Right lobe of liver (tissue), 6 donors: ENCODE results near the gene PLPP7. TPM values are rescaled to one million over a fixed set of nuclear protein-coding genes. Genes with fewer than 3 reads are reported as not detected.
"Not testable (repeated sequence)": the region's sequence is repeated elsewhere in the genome, so short reads cannot be mapped to it uniquely, and the experiment has no call there.

Source experiments
- ATAC-seq, 4 donors: fragments of 200-7000 bp; cut with Tn5 transposase; one replicate each; pipeline ENCODE4 v1.9.1; 2020; ENCODE audit warnings: mild to moderate bottlenecking in 4 of 4, moderate library complexity in 4 of 4
- DNase-seq, 3 donors: peaks; one replicate each; pipeline ENCODE4 v3.0.0-alpha.2; 2020
- H3K27ac ChIP-seq, 3 donors: fragments of 200-600 bp; one replicate each; pipeline ENCODE4 v1.8.0; 2022
- H3K27me3 ChIP-seq, 2 donors: fragments of 200-600 bp; one replicate each; pipeline ENCODE4 v1.8.0; 2022
- H3K36me3 ChIP-seq, 4 donors: fragments of 200-600 bp; sonication (generic) in 1 of 4; one replicate each; pipeline versions ENCODE4 v1.5.1 to v1.8.0; 2017 to 2022; ENCODE audit warnings: control low read depth in 1 of 4
- H3K4me1 ChIP-seq, 4 donors: fragments of 200-600 bp; sonication (generic) in 1 of 4; one replicate each; pipeline versions ENCODE4 v1.5.1 to v1.8.0; 2017 to 2022; ENCODE audit warnings: control low read depth in 1 of 4
- H3K4me3 ChIP-seq, 3 donors: fragments of 200-600 bp; one replicate each; pipeline ENCODE4 v1.8.0; 2022
- H3K9me3 ChIP-seq, 4 donors: fragments of 200-600 bp; sonication (generic) in 1 of 4; one replicate each; pipeline versions ENCODE4 v1.5.1 to v1.8.0; 2017 to 2022; ENCODE audit warnings: control low read depth in 1 of 4
- POLR2A ChIP-seq: fragments of 450-650 bp; IDR thresholded peaks from one replicate; pipeline ENCODE4 v1.6.1; 2017; ENCODE audit warnings: antibody characterized with exemption, mild to moderate bottlenecking
- WGBS: methylation state at CpG from one replicate; pipeline ENCODE4 v1.1.6; 2018; ENCODE audit warnings: low coverage, low lambda C conversion rate; ENCODE audit not compliant: insufficient coverage; ENCODE audit errors: missing lambda C conversion rate; 5-methylcytosine and 5-hydroxymethylcytosine counted together
- intact Hi-C, 2 donors: fragments of 100-400 bp; cut with DNase I; formaldehyde crosslinking; loops; one replicate each; pipeline versions ENCODE4 v1.11.2 to v1.14.1; 2022
- total RNA-seq, 6 experiments: library from RNA; depleted of rRNA in 2 of 6; stranded (reverse); fragments of >200 nt in 2 of 6; fragmentation: NEBNext Ultra II Directional in 3 of 6; extraction: Animal tissue kit (Norgen Biotek cat#: 25700) in 3 of 6; gene quantifications; one replicate each; pipeline versions ENCODE4 v1.1.0 to v1.2.4, GENCODE V29; 2016 to 2023
- TF ChIP-seq, protein P1 (sequence below), 4 donors: fragments of 200-600 bp in 3 of 4; fragments of 450-650 bp in 1 of 4; IDR thresholded peaks; one replicate each; pipeline versions ENCODE4 v1.5.1 to v1.8.0; 2016 to 2022; ENCODE audit warnings: antibody characterized with exemption in 4 of 4, mild to moderate bottlenecking in 2 of 4
- donor health status: DM: no; HTN: yes; CAD: no.
- donor health status: DM: no; HTN: no; CAD: no.
- donor health status: DM: no; HTN: no; CAD: no.
- donor health status: DM: no; HTN: yes; CAD: no.
- donor health status: DM: no; HTN: yes; CAD: no.

Gene PLPP7
- total RNA-seq, 6 experiments from 2014 or later = 0.11 to 0.43 (median 0.22) TPM; not detected in 1

DNA sequence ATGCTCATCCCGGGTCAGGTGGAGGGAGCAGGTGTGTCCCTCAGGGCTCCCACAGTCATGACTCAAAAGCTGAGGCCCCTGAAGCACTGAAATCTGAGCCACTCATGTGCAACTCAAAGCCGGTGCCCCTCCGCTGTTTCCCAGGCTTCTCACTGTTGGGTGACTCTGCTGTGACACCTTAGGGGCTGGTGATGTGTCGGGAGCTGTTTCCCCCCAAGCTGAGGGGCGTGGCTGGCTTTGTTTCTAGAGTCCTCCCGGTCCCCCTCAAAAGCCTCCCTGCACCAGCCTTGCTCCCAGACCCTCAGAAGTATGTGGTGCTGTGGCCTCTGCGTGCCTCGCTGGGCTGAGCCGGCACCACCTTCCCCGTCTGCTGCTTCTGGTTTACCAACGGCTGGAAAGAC, 39.7 kb downstream of the PLPP7 start:
- Histone ChIP-seq H3K27me3 (no peaks in the 10 kb centered on the region), H3K4me3 (no peak overlapping the region), H3K36me3 (no peaks in the 10 kb centered on the region), H3K27ac (no peak overlapping the region), H3K9me3 (no peaks in the 10 kb centered on the region), H3K4me1 (no peaks in the 10 kb centered on the region)
- ATAC-seq (no peak), DNase-seq (no peak)
- intact Hi-C loops = no loop called here
- WGBS = 33% methylated on average over 4 of the region's 11 CpGs
- no peak for TF ChIP-seq POLR2A
- TF ChIP-seq, protein P1, sequence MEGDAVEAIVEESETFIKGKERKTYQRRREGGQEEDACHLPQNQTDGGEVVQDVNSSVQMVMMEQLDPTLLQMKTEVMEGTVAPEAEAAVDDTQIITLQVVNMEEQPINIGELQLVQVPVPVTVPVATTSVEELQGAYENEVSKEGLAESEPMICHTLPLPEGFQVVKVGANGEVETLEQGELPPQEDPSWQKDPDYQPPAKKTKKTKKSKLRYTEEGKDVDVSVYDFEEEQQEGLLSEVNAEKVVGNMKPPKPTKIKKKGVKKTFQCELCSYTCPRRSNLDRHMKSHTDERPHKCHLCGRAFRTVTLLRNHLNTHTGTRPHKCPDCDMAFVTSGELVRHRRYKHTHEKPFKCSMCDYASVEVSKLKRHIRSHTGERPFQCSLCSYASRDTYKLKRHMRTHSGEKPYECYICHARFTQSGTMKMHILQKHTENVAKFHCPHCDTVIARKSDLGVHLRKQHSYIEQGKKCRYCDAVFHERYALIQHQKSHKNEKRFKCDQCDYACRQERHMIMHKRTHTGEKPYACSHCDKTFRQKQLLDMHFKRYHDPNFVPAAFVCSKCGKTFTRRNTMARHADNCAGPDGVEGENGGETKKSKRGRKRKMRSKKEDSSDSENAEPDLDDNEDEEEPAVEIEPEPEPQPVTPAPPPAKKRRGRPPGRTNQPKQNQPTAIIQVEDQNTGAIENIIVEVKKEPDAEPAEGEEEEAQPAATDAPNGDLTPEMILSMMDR (IDR thresholded peaks at IDR 0.05) = no peak

DNA sequence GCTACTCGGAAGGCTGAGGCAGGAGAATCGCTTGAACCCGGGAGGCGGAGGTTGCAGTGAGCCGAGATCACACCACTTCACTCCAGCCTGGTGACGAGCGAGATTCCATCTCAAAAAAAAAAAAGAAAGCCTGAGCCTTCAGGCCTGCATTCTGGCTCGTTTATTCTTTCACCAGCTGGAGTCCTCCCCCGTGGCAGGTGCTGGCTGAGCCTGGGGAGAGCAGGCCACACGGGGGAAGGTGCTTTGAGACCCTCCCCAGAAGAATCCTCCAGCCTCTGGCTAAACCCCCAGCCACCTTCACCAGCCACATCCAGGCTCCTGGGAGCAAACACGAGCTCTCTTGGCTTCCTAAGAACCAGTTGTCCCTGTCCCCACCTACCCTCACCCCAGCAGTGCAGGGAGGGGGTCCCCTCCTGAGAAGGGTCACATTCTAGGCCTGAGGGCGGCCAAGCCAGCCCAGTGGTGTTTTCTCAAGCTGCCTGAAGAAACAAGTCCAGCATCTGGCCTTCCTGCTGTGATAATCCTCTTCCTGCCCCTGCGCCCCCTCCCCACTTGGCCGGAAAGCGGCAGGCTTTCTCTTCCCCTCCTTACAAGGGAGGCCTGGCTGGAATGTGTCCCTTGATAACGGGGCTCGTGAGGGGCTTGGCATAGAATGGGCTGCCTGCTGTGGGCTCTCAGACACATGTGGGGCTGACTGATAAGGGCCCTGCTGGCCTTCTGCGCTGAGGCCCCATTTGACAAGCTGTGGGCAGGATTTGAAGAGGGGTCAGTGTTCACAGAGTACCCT, 41.5 kb downstream of the PLPP7 start:
- DNase-seq = peak in 2 of 3 donors; percentile 40 to 54
- H3K4me3 ChIP-seq = no peak overlapping the region
- TF ChIP-seq, protein P1 (IDR thresholded peaks at IDR 0.05) = no peak
- TF ChIP-seq POLR2A = no peak
- no peaks in the 10 kb centered on the region for H3K27me3 ChIP-seq
- H3K9me3 ChIP-seq = no peaks in the 10 kb centered on the region
- no peak overlapping the region for H3K27ac ChIP-seq
- H3K36me3 ChIP-seq = no peaks in the 10 kb centered on the region
- ATAC-seq = peak; percentile 20 to 72 (median 66)
- intact Hi-C loops = loop anchor here (5.0 to 10.0 kb wide), 2 partner anchors 154 to 156 kb away; no protein-coding TSS in a partner anchor
- no peaks in the 10 kb centered on the region for H3K4me1 ChIP-seq
- 67% methylated on average over 15 of the region's 18 CpGs for WGBS

DNA sequence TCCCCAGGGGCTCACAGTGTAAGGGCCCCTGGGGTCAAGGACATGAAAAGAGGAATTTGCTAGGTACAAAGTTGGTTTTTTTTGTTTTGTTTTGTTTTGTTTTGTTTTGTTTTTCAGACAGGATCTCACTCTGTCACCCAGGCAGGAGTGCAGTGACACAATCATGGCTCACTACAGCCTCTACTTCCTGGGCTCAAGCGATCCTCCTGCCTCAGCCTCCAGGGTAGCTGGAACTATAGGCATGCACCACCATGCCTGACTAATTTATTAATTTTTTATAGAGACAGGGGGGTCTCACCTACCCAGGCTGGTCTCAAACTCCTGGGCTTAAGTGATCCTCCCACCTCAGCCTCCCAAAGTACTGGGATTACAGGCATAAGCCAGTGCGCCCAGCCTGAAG, 42.5 kb downstream of the PLPP7 start:
- H3K4me1 ChIP-seq, H3K36me3 ChIP-seq, ATAC-seq, H3K4me3 ChIP-seq, H3K27me3 ChIP-seq, H3K27ac ChIP-seq, H3K9me3 ChIP-seq: not testable (repeated sequence)
- intact Hi-C loops = loop anchor here (5.0 to 10.0 kb wide), 2 partner anchors 155 to 157 kb away; no protein-coding TSS in a partner anchor
- peak in 1 of 3 donors; percentile 2 for DNase-seq
- 100% methylated on average over 2 of the region's 2 CpGs for WGBS

DNA sequence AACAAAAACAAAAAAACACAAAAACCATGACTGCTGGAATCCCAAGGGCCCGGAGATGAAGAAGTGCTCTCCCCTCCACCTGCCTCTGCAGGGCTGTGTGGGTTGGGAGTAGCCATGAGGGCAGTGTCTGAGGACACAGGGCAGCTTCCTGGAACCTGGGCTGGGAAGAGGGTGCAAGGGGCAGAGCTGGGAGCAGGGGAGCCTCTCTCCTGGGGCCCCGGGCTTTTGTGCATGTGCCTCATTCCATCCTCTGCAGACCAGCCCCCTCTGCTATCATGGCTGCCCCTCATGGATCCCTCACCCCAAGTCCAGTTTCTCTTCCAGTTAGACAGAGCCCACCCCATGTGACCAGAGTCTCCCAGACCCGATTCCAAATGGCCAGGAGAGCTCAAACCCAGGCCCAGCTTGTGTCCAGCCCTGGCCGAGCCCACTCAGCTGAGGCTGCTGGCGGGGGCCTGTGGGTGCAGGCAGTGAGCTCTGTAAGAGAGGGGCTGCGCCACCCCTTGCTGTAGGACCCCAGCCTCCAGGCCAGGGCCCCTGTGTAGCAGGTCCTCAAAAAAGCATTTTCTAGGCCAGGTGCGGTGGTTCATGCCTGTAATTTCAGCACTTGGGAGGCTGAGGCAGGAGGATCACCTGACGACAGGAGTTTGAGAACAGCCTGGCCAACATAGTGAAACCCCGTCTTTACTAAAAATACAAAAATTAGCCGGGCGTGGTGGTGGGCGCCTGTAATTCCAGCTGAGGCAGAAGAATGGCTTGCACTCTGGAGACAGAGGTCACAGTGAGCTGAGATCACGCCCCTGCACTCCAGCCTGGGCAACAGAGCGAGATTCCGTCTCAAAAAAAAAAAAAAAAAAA, 44.5 kb downstream of the PLPP7 start:
- ATAC-seq (no peak), DNase-seq (peak in 1 of 3 donors; percentile 33)
- TF ChIP-seq, protein P1 (IDR thresholded peaks at IDR 0.05) = no peak
- TF ChIP-seq POLR2A = no peak
- Histone ChIP-seq H3K36me3 (no peaks in the 10 kb centered on the region), H3K9me3 (no peaks in the 10 kb centered on the region), H3K27me3 (no peaks in the 10 kb centered on the region), H3K4me3 (no peak overlapping the region), H3K27ac (no peak overlapping the region), H3K4me1 (no peaks in the 10 kb centered on the region)
- WGBS = 80% methylated on average over 8 of the region's 15 CpGs
- intact Hi-C loops = loop anchor here (5.0 to 10.0 kb wide), 2 partner anchors 157 to 159 kb away; no protein-coding TSS in a partner anchor
